ENCODE results near the gene SETD6. TPM values are rescaled to one million over a fixed set of nuclear protein-coding genes. Genes with fewer than 3 reads are reported as not detected.

The SETD6 gene
- total and polyA plus RNA-seq, 2 of the 13 experiments (the other 11 are each of a cell fraction or from before 2014, with no cell fraction given): 24.0 to 25.7 TPM

GRCh38 chr16:58515871-58516767 lies 802 bp downstream of the SETD6 start (continued):
- TF ChIP-seq, protein P1, sequence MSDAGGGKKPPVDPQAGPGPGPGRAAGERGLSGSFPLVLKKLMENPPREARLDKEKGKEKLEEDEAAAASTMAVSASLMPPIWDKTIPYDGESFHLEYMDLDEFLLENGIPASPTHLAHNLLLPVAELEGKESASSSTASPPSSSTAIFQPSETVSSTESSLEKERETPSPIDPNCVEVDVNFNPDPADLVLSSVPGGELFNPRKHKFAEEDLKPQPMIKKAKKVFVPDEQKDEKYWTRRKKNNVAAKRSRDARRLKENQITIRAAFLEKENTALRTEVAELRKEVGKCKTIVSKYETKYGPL (CRISPR knock-in tag; IDR thresholded peaks at IDR 0.05): no peak
- no peak for TF ChIP-seq ZNF510 (CRISPR knock-in tag; IDR thresholded peaks at IDR 0.05; ENCODE audit: low read depth)
- peak; percentile 0; the same call in 1 of the 2 replicates for TF ChIP-seq ZNF563 (CRISPR knock-in tag; IDR thresholded peaks at IDR 0.05)
- TF ChIP-seq FOXK1 (CRISPR knock-in tag; IDR thresholded peaks at IDR 0.05; ENCODE audit: borderline replicate concordance, low read depth): no peak
- peak; percentile 16; the same call in 1 of the 2 replicates for TF ChIP-seq POLR2AphosphoS2 (IDR thresholded peaks at IDR 0.05; ENCODE audit: low read depth, low read length)
- TF ChIP-seq, protein P2, sequence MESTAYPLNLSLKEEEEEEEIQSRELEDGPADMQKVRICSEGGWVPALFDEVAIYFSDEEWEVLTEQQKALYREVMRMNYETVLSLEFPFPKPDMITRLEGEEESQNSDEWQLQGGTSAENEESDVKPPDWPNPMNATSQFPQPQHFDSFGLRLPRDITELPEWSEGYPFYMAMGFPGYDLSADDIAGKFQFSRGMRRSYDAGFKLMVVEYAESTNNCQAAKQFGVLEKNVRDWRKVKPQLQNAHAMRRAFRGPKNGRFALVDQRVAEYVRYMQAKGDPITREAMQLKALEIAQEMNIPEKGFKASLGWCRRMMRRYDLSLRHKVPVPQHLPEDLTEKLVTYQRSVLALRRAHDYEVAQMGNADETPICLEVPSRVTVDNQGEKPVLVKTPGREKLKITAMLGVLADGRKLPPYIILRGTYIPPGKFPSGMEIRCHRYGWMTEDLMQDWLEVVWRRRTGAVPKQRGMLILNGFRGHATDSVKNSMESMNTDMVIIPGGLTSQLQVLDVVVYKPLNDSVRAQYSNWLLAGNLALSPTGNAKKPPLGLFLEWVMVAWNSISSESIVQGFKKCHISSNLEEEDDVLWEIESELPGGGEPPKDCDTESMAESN (CRISPR knock-in tag; conservative IDR thresholded peaks at IDR 0.05): peak; percentile 79; the same call in 1 of the 2 replicates
- no peak for TF ChIP-seq DMAP1 (CRISPR knock-in tag; IDR thresholded peaks at IDR 0.05)
- TF ChIP-seq, protein P3, sequence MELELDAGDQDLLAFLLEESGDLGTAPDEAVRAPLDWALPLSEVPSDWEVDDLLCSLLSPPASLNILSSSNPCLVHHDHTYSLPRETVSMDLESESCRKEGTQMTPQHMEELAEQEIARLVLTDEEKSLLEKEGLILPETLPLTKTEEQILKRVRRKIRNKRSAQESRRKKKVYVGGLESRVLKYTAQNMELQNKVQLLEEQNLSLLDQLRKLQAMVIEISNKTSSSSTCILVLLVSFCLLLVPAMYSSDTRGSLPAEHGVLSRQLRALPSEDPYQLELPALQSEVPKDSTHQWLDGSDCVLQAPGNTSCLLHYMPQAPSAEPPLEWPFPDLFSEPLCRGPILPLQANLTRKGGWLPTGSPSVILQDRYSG (CRISPR knock-in tag; IDR thresholded peaks at IDR 0.05): no peak
- TF ChIP-seq AGO2 (optimal IDR thresholded peaks at IDR 0.05; ENCODE audit: low read depth, low read length): peak; percentile 98
- TF ChIP-seq, protein P4, sequence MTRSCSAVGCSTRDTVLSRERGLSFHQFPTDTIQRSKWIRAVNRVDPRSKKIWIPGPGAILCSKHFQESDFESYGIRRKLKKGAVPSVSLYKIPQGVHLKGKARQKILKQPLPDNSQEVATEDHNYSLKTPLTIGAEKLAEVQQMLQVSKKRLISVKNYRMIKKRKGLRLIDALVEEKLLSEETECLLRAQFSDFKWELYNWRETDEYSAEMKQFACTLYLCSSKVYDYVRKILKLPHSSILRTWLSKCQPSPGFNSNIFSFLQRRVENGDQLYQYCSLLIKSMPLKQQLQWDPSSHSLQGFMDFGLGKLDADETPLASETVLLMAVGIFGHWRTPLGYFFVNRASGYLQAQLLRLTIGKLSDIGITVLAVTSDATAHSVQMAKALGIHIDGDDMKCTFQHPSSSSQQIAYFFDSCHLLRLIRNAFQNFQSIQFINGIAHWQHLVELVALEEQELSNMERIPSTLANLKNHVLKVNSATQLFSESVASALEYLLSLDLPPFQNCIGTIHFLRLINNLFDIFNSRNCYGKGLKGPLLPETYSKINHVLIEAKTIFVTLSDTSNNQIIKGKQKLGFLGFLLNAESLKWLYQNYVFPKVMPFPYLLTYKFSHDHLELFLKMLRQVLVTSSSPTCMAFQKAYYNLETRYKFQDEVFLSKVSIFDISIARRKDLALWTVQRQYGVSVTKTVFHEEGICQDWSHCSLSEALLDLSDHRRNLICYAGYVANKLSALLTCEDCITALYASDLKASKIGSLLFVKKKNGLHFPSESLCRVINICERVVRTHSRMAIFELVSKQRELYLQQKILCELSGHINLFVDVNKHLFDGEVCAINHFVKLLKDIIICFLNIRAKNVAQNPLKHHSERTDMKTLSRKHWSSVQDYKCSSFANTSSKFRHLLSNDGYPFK (CRISPR knock-in tag; IDR thresholded peaks at IDR 0.05; ENCODE audit: borderline replicate concordance): no peak
- TF ChIP-seq, protein P5, sequence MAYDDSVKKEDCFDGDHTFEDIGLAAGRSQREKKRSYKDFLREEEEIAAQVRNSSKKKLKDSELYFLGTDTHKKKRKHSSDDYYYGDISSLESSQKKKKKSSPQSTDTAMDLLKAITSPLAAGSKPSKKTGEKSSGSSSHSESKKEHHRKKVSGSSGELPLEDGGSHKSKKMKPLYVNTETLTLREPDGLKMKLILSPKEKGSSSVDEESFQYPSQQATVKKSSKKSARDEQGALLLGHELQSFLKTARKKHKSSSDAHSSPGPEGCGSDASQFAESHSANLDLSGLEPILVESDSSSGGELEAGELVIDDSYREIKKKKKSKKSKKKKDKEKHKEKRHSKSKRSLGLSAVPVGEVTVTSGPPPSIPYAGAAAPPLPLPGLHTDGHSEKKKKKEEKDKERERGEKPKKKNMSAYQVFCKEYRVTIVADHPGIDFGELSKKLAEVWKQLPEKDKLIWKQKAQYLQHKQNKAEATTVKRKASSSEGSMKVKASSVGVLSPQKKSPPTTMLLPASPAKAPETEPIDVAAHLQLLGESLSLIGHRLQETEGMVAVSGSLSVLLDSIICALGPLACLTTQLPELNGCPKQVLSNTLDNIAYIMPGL (CRISPR knock-in tag; IDR thresholded peaks at IDR 0.05; ENCODE audit: borderline replicate concordance in 1 of 2, low read depth in 1 of 2): peak in 1 of 2 experiments; percentile 71; a peak in 2 of 4 replicates
- TF ChIP-seq ATF2 (CRISPR knock-in tag; IDR thresholded peaks at IDR 0.05): no peak
- no peak for TF ChIP-seq ZBTB42 (CRISPR knock-in tag; IDR thresholded peaks at IDR 0.05)
- no peak for TF ChIP-seq ZNF75D (CRISPR knock-in tag; IDR thresholded peaks at IDR 0.05; ENCODE audit: borderline replicate concordance)
- TF ChIP-seq TAF15 (IDR thresholded peaks at IDR 0.05; ENCODE audit: low read depth, low read length, poor library complexity, severe bottlenecking): no peak
- no peak for TF ChIP-seq ZNF335 (CRISPR knock-in tag; IDR thresholded peaks at IDR 0.05)
- TF ChIP-seq RFXANK (CRISPR knock-in tag; IDR thresholded peaks at IDR 0.05): no peak
- TF ChIP-seq ZNF850 (CRISPR knock-in tag; conservative IDR thresholded peaks at IDR 0.05): 0 out of 2 replicates have a peak, but pooled peaks have one; percentile 15

All from HepG2 (cell line).